H9 (cell line): ENCODE measurements around the gene DENND4A. TPM values are rescaled to one million over a fixed set of nuclear protein-coding genes. Genes with fewer than 3 reads are reported as not detected.
"Not testable (repeated sequence)": the region's sequence is repeated elsewhere in the genome, so short reads cannot be mapped to it uniquely, and the experiment has no call there.

ENCODE experiments used
- DNase-seq: peaks from one replicate; pipeline ENCODE4 v3.0.0-alpha.2; 2017
- H2AFZ ChIP-seq: one replicate; pipeline ENCODE4 v1.6.1; 2013; ENCODE audit warnings: mild to moderate bottlenecking, low read length, control low read depth, moderate library complexity
- H2AK5ac ChIP-seq: 2 replicates; pipeline ENCODE4 v1.6.1; 2013; ENCODE audit warnings: low read length, control low read depth, mixed read lengths; ENCODE audit not compliant: insufficient read length
- H2BK120ac ChIP-seq: one replicate; pipeline ENCODE4 v1.6.1; 2013; ENCODE audit warnings: low read depth, mild to moderate bottlenecking, low read length, control low read depth, inconsistent platforms; ENCODE audit not compliant: poor library complexity, severe bottlenecking
- H2BK12ac ChIP-seq: 2 replicates; pipeline ENCODE4 v1.6.1; 2013; ENCODE audit warnings: low read length, control low read depth, mixed read lengths, low read depth; ENCODE audit not compliant: insufficient read length
- H2BK15ac ChIP-seq: 2 replicates; pipeline ENCODE4 v1.6.1; 2013; ENCODE audit warnings: low read depth, low read length, control low read depth
- H2BK20ac ChIP-seq: one replicate; pipeline ENCODE4 v1.6.1; 2013; ENCODE audit warnings: low read depth, mild to moderate bottlenecking, low read length, control low read depth, inconsistent platforms; ENCODE audit not compliant: poor library complexity, severe bottlenecking
- H2BK5ac ChIP-seq: 2 replicates; pipeline ENCODE4 v1.6.1; 2013; ENCODE audit warnings: low read length, control low read depth, mixed read lengths; ENCODE audit not compliant: insufficient read length
- H3K14ac ChIP-seq: 2 replicates; pipeline ENCODE4 v1.6.1; 2013; ENCODE audit warnings: low read length, control low read depth; ENCODE audit not compliant: insufficient read depth
- H3K18ac ChIP-seq: 2 replicates; pipeline ENCODE4 v1.6.1; 2013; ENCODE audit warnings: low read depth, mild to moderate bottlenecking, mixed read lengths, low read length, control low read depth; ENCODE audit not compliant: insufficient read length
- H3K23ac ChIP-seq: 2 replicates; pipeline ENCODE4 v1.6.1; 2013; ENCODE audit warnings: low read length, control low read depth, mixed read lengths, low read depth; ENCODE audit not compliant: insufficient read length
- H3K23me2 ChIP-seq: 2 replicates; pipeline ENCODE4 v1.6.1; 2013; ENCODE audit warnings: low read depth, mild to moderate bottlenecking, mixed read lengths, low read length, control low read depth; ENCODE audit not compliant: insufficient read length, poor library complexity, severe bottlenecking
- H3K27ac ChIP-seq: 2 replicates; pipeline ENCODE4 v1.5.1; 2013; ENCODE audit warnings: low read length, control low read depth, mixed read lengths, low read depth; ENCODE audit not compliant: insufficient read length
- H3K27me3 ChIP-seq: 2 replicates; pipeline ENCODE4 v1.6.1; 2013; ENCODE audit warnings: low read length, control low read depth, inconsistent platforms; ENCODE audit not compliant: insufficient read depth
- H3K4ac ChIP-seq: 2 replicates; pipeline ENCODE4 v1.6.1; 2013; ENCODE audit warnings: low read depth, mild to moderate bottlenecking, control low read depth, inconsistent platforms, low read length, moderate library complexity
- H3K4me1 ChIP-seq: 2 replicates; pipeline ENCODE4 v1.6.1; 2013; ENCODE audit warnings: low read length, control low read depth, inconsistent platforms; ENCODE audit not compliant: insufficient read depth
- H3K4me2 ChIP-seq: 2 replicates; pipeline ENCODE4 v1.6.1; 2013; ENCODE audit warnings: low read length, control low read depth, mixed read lengths; ENCODE audit not compliant: insufficient read length, insufficient read depth
- H3K56ac ChIP-seq: 2 replicates; pipeline ENCODE4 v1.6.1; 2013; ENCODE audit warnings: low read depth, mild to moderate bottlenecking, mixed read lengths, low read length, control low read depth; ENCODE audit not compliant: insufficient read length
- H3K79me1 ChIP-seq: 2 replicates; pipeline ENCODE4 v1.6.1; 2013; ENCODE audit warnings: low read depth, mild to moderate bottlenecking, moderate library complexity, low read length, control low read depth, inconsistent platforms; ENCODE audit not compliant: insufficient read depth, poor library complexity, severe bottlenecking
- H3K79me2 ChIP-seq: 2 replicates; pipeline ENCODE4 v1.6.1; 2013; ENCODE audit warnings: low read length, control low read depth, inconsistent platforms; ENCODE audit not compliant: insufficient read depth
- H3K9ac ChIP-seq: 2 replicates; pipeline ENCODE4 v1.6.1; 2013; ENCODE audit warnings: low read length, control low read depth, mixed read lengths; ENCODE audit not compliant: insufficient read length; ENCODE audit errors: extremely low read depth
- H3K9me3 ChIP-seq: one replicate; pipeline ENCODE4 v1.6.1; 2013; ENCODE audit warnings: low read depth, low read length, inconsistent platforms; ENCODE audit not compliant: control insufficient read depth
- H3T11ph ChIP-seq: one replicate; pipeline ENCODE4 v1.6.1; 2013; ENCODE audit warnings: mild to moderate bottlenecking, low read length, control low read depth, inconsistent platforms
- H4K20me1 ChIP-seq: one replicate; pipeline ENCODE4 v1.6.1; 2013; ENCODE audit not compliant: control insufficient read depth, insufficient read length, insufficient read depth
- H4K5ac ChIP-seq: 2 replicates; pipeline ENCODE4 v1.6.1; 2013; ENCODE audit warnings: low read depth, mild to moderate bottlenecking, mixed read lengths, low read length, control low read depth; ENCODE audit not compliant: insufficient read length
- H4K8ac ChIP-seq: replicated peaks from 2 replicates; pipeline ENCODE4 v1.6.1; 2013; ENCODE audit warnings: low read length, control low read depth, mixed read lengths, low read depth; ENCODE audit not compliant: insufficient read length
- H4K91ac ChIP-seq: 2 replicates; pipeline ENCODE4 v1.6.1; 2013; ENCODE audit warnings: low read depth, mild to moderate bottlenecking, moderate library complexity, mixed read lengths, low read length, control low read depth; ENCODE audit not compliant: insufficient read length
- H3K27ac Mint-ChIP-seq, 3 experiments: 2 replicates in 2 of 3; 3 replicates in 1 of 3; pipeline ENCODE4 v1.8.0; 2020 to 2021; ENCODE audit warnings: mixed read lengths in 3 of 3, mild to moderate bottlenecking in 1 of 3, moderate library complexity in 1 of 3
- H3K27me3 Mint-ChIP-seq: 2 replicates; pipeline ENCODE4 v1.8.0; 2021; ENCODE audit warnings: low read depth, mild to moderate bottlenecking, moderate library complexity, mixed read lengths
- H3K36me3 Mint-ChIP-seq, 3 experiments: 2 replicates in 2 of 3; 3 replicates in 1 of 3; pipeline ENCODE4 v1.8.0; 2020 to 2021; ENCODE audit warnings: low read depth in 3 of 3, mixed read lengths in 3 of 3; ENCODE audit not compliant: insufficient read depth in 1 of 3
- H3K4me1 Mint-ChIP-seq, 2 experiments: 2 replicates each; pipeline ENCODE4 v1.8.0; 2020; ENCODE audit warnings: mixed read lengths in 2 of 2
- H3K4me3 Mint-ChIP-seq, 2 experiments: 2 replicates in 1 of 2; 3 replicates in 1 of 2; pipeline ENCODE4 v1.8.0; 2020 to 2021; ENCODE audit warnings: mild to moderate bottlenecking in 2 of 2, mixed read lengths in 2 of 2, moderate library complexity in 1 of 2
- H3K9me3 Mint-ChIP-seq, 2 experiments: 2 replicates in 1 of 2; 3 replicates in 1 of 2; pipeline ENCODE4 v1.8.0; 2020; ENCODE audit warnings: mild to moderate bottlenecking in 2 of 2, mixed read lengths in 2 of 2, moderate library complexity in 1 of 2
- CTCF ChIP-seq: fragments of 200-600 bp; sonication (generic); conservative IDR thresholded peaks from 3 replicates; pipeline ENCODE4 v1.8.0; 2021; ENCODE audit warnings: antibody characterized with exemption, mild to moderate bottlenecking
- WGBS: extraction: QIAGEN DNeasy Blood & Tissue Kit; methylation state at CpG from one replicate; pipeline ENCODE4 v1.1.7; 2013; ENCODE audit warnings: missing lambda C conversion rate, low lambda C conversion rate, mixed read lengths; ENCODE audit not compliant: insufficient read length; ENCODE audit errors: extremely low coverage; 5-methylcytosine and 5-hydroxymethylcytosine counted together
- total RNA-seq: library from RNA; stranded (reverse); gene quantifications from 2 replicates; pipeline ENCODE4 v1.2.1, GENCODE V29; 2021

The DENND4A gene
- total RNA-seq, 1 experiment from 2014 or later: 4.7 TPM

GRCh38 chr15:65816441-65816840 lies 24.3 kb upstream of the DENND4A start:
- H2AK5ac ChIP-seq: no peak overlapping the region
- no peak overlapping the region for H3K14ac ChIP-seq
- H3K18ac ChIP-seq: no peak overlapping the region
- H3K4me1 ChIP-seq: no peaks in the 10 kb centered on the region
- H2BK15ac ChIP-seq: no peak overlapping the region
- Mint-ChIP-seq H3K4me1 (no peaks in the 10 kb centered on the region), H3K4me3 (no peak overlapping the region), H3K27ac (no peak overlapping the region), H3K27me3 (no peaks in the 10 kb centered on the region), H3K9me3 (peaks cover 5% of the 10 kb centered on the region in 2 experiments), H3K36me3 (peaks cover 3 to 5% (median 3%) of the 10 kb centered on the region in 3 experiments; a peak in 6 of 7 replicates)
- no peaks in the 10 kb centered on the region for H3K79me1 ChIP-seq
- no CpG with 5 or more reads among the region's 3 CpGs for whole genome bisulfite sequencing
- no peak overlapping the region for H4K8ac ChIP-seq
- H3T11ph ChIP-seq: no peak overlapping the region
- H4K91ac ChIP-seq: no peak overlapping the region
- H2BK5ac ChIP-seq: no peak overlapping the region
- H3K79me2 ChIP-seq: no peaks in the 10 kb centered on the region
- no peak for DNase-seq
- no peaks in the 10 kb centered on the region for H3K23me2 ChIP-seq
- no peak overlapping the region for H3K27ac ChIP-seq
- H3K56ac ChIP-seq: no peak overlapping the region
- no peak overlapping the region for H4K5ac ChIP-seq
- H4K20me1 ChIP-seq: no peaks in the 10 kb centered on the region
- H3K4ac ChIP-seq: no peak overlapping the region
- H3K4me2 ChIP-seq: no peak overlapping the region
- no peak overlapping the region for H3K23ac ChIP-seq
- H3K9ac ChIP-seq: no peak overlapping the region
- H2AFZ ChIP-seq: peak overlapping the region; percentile 32
- H2BK20ac ChIP-seq: no peak overlapping the region
- TF ChIP-seq CTCF: no peak
- H3K9me3 ChIP-seq: no peaks in the 10 kb centered on the region
- H2BK12ac ChIP-seq: no peak overlapping the region
- H3K27me3 ChIP-seq: no peaks in the 10 kb centered on the region
- H2BK120ac ChIP-seq: no peak overlapping the region

GRCh38 chr15:65816008-65816407 lies 23.9 kb upstream of the DENND4A start:
- no CpG with 5 or more reads among the region's 4 CpGs for WGBS
- not testable (repeated sequence) for H3K18ac ChIP-seq, H3K4me1 Mint-ChIP-seq, H3K9ac ChIP-seq, H3K79me2 ChIP-seq, H3T11ph ChIP-seq, H4K20me1 ChIP-seq, H3K23me2 ChIP-seq, H3K9me3 Mint-ChIP-seq, H3K14ac ChIP-seq, H3K27ac ChIP-seq, H2AFZ ChIP-seq, H3K23ac ChIP-seq, H3K9me3 ChIP-seq, H3K4ac ChIP-seq, H3K27me3 Mint-ChIP-seq, H3K36me3 Mint-ChIP-seq, H3K4me1 ChIP-seq, H3K27me3 ChIP-seq, DNase-seq, H2BK120ac ChIP-seq, H4K8ac ChIP-seq, H3K79me1 ChIP-seq, H3K4me3 Mint-ChIP-seq, H2AK5ac ChIP-seq, H2BK12ac ChIP-seq, H2BK15ac ChIP-seq, H3K27ac Mint-ChIP-seq, H4K5ac ChIP-seq, H2BK5ac ChIP-seq, H3K4me2 ChIP-seq, H2BK20ac ChIP-seq, H4K91ac ChIP-seq, H3K56ac ChIP-seq
